ENCODE measurements around the gene ABTB2. TPM values are rescaled to one million over a fixed set of nuclear protein-coding genes. Genes with fewer than 3 reads are reported as not detected.

The ABTB2 gene
- total RNA-seq, 1 donor from 2014 or later, result 24.7 TPM

- Histone ChIP-seq H3K36me3 (no peaks in the 10 kb centered on the region), H3K27me3 (ENCODE audit: low read depth) (no peaks in the 10 kb centered on the region), H3K4me3 (no peak overlapping the region), H3K27ac (replicated peaks) (no peak overlapping the region), H3K4me1 (peaks cover 39% of the 10 kb centered on the region), H3K9me3 (replicated peaks) (no peaks in the 10 kb centered on the region)
- no peak for DNase-seq
- no peak for TF ChIP-seq CTCF (IDR thresholded peaks at IDR 0.05; ENCODE audit: borderline replicate concordance)
- intact Hi-C loops (cut with micrococcal nuclease), result no loop called here
Observed at GRCh38 chr11:34305780-34306179, 52.0 kb downstream of the ABTB2 start.

- intact Hi-C loops (cut with micrococcal nuclease), result no loop called here
- Histone ChIP-seq H3K4me3 (no peak overlapping the region), H3K27ac (replicated peaks) (no peak overlapping the region), H3K4me1 (peaks cover 33% of the 10 kb centered on the region), H3K36me3 (no peaks in the 10 kb centered on the region), H3K9me3 (replicated peaks) (no peaks in the 10 kb centered on the region), H3K27me3 (ENCODE audit: low read depth) (no peaks in the 10 kb centered on the region)
- no peak for TF ChIP-seq CTCF (IDR thresholded peaks at IDR 0.05; ENCODE audit: borderline replicate concordance)
- no peak for DNase-seq
Observed at GRCh38 chr11:34305193-34305592, 52.6 kb downstream of the ABTB2 start.

- H3K36me3 ChIP-seq, result no peaks in the 10 kb centered on the region
- intact Hi-C loops (cut with micrococcal nuclease), result no loop called here
- H3K9me3 ChIP-seq (replicated peaks), result no peaks in the 10 kb centered on the region
- no peak overlapping the region for H3K27ac ChIP-seq (replicated peaks)
- no peak for TF ChIP-seq CTCF (IDR thresholded peaks at IDR 0.05; ENCODE audit: borderline replicate concordance)
- no peak for DNase-seq
- no peaks in the 10 kb centered on the region for H3K27me3 ChIP-seq (ENCODE audit: low read depth)
- H3K4me1 ChIP-seq, result peaks cover 17% of the 10 kb centered on the region
- no peak overlapping the region for H3K4me3 ChIP-seq
Observed at GRCh38 chr11:34303028-34303570, 54.7 kb downstream of the ABTB2 start.

GRCh38 chr11:34302046-34302921 is 55.5 kb downstream of the ABTB2 start:
- Histone ChIP-seq H3K4me3 (no peak overlapping the region), H3K36me3 (no peaks in the 10 kb centered on the region), H3K27ac (replicated peaks) (no peak overlapping the region), H3K4me1 (peaks cover 17% of the 10 kb centered on the region), H3K27me3 (ENCODE audit: low read depth) (no peaks in the 10 kb centered on the region), H3K9me3 (replicated peaks) (no peaks in the 10 kb centered on the region)
- TF ChIP-seq CTCF (IDR thresholded peaks at IDR 0.05; ENCODE audit: borderline replicate concordance), result no peak
- DNase-seq, result no peak
- intact Hi-C loops (cut with micrococcal nuclease), result no loop called here

- Histone ChIP-seq H3K36me3 (no peaks in the 10 kb centered on the region), H3K27ac (replicated peaks) (no peak overlapping the region), H3K9me3 (replicated peaks) (no peaks in the 10 kb centered on the region), H3K4me1 (peaks cover 17% of the 10 kb centered on the region), H3K4me3 (no peak overlapping the region), H3K27me3 (ENCODE audit: low read depth) (no peaks in the 10 kb centered on the region)
- no peak for DNase-seq
- TF ChIP-seq CTCF (IDR thresholded peaks at IDR 0.05; ENCODE audit: borderline replicate concordance), result no peak
- intact Hi-C loops (cut with micrococcal nuclease), result no loop called here
Observed at GRCh38 chr11:34300926-34301295, 56.9 kb downstream of the ABTB2 start.
